IPS DF 6.9 (cell line): Measurements from ENCODE around the gene LCN10.
"Not testable (repeated sequence)": the region's sequence is repeated elsewhere in the genome, so short reads cannot be mapped to it uniquely, and the experiment has no call there.

Experiments used
- DNase-seq: peaks from one replicate; pipeline ENCODE4 v3.0.0-alpha.2; 2013; ENCODE audit warnings: low read depth, low spot score
- H3K27ac ChIP-seq: one replicate; pipeline ENCODE4 v1.5.1; 2013; ENCODE audit warnings: low read length, control low read depth
- H3K27me3 ChIP-seq: 2 replicates; pipeline ENCODE4 v1.6.1; 2013; ENCODE audit warnings: mild to moderate bottlenecking, low read length; ENCODE audit not compliant: control insufficient read depth, insufficient read depth
- H3K36me3 ChIP-seq: 2 replicates; pipeline ENCODE4 v1.6.1; 2013; ENCODE audit warnings: low read length; ENCODE audit not compliant: control insufficient read depth, insufficient read depth
- H3K4me1 ChIP-seq: 2 replicates; pipeline ENCODE4 v1.6.1; 2013; ENCODE audit warnings: low read length; ENCODE audit not compliant: control insufficient read depth, insufficient read depth
- H3K4me3 ChIP-seq: 2 replicates; pipeline ENCODE4 v1.5.1; 2013; ENCODE audit warnings: mild to moderate bottlenecking, low read length
- H3K9me3 ChIP-seq: 2 replicates; pipeline ENCODE4 v1.6.1; 2013; ENCODE audit warnings: low read length, inconsistent platforms; ENCODE audit not compliant: control insufficient read depth, insufficient read depth
- WGBS: extraction: QIAGEN DNeasy Blood & Tissue Kit; methylation state at CpG from one replicate; pipeline ENCODE4 v1.1.7; 2013; ENCODE audit warnings: mixed read lengths, missing lambda C conversion rate; ENCODE audit not compliant: insufficient read length, insufficient coverage; 5-methylcytosine and 5-hydroxymethylcytosine counted together

The LCN10 gene

GRCh38 chr9:136719195-136719880 is 23.4 kb downstream of the LCN10 start:
- Histone ChIP-seq H3K36me3 (peaks cover 20% of the 10 kb centered on the region), H3K27me3 (no peaks in the 10 kb centered on the region), H3K27ac (no peak overlapping the region), H3K9me3 (no peaks in the 10 kb centered on the region), H3K4me3 (no peak overlapping the region), H3K4me1 (no peaks in the 10 kb centered on the region; the same call in 1 of the 2 replicates)
- no CpG with 5 or more reads among the region's 24 CpGs for WGBS
- no peak for DNase-seq

GRCh38 chr9:136718345-136719194 is 24.2 kb downstream of the LCN10 start:
- Histone ChIP-seq H3K4me1 (peaks cover 2% of the 10 kb centered on the region; the same call in 1 of the 2 replicates), H3K27me3 (no peaks in the 10 kb centered on the region), H3K4me3 (no peak overlapping the region), H3K36me3 (peaks cover 15% of the 10 kb centered on the region), H3K27ac (no peak overlapping the region), H3K9me3 (no peaks in the 10 kb centered on the region)
- WGBS: no CpG with 5 or more reads among the region's 20 CpGs
- no peak for DNase-seq

- no peak for DNase-seq
- H3K4me1 ChIP-seq: peaks cover 6% of the 10 kb centered on the region
- no peak overlapping the region for H3K27ac ChIP-seq
- H3K9me3 ChIP-seq: no peaks in the 10 kb centered on the region
- WGBS: no CpG with 5 or more reads among the region's 16 CpGs
- H3K36me3 ChIP-seq: peaks cover 6% of the 10 kb centered on the region; the same call in 1 of the 2 replicates
- H3K27me3 ChIP-seq: no peaks in the 10 kb centered on the region
- H3K4me3 ChIP-seq: no peak overlapping the region
Observed at GRCh38 chr9:136717399-136717798, 25.3 kb downstream of the LCN10 start.

- H3K36me3 ChIP-seq: peaks cover 3% of the 10 kb centered on the region; the same call in 1 of the 2 replicates
- no peak for DNase-seq
- no peak overlapping the region for H3K4me3 ChIP-seq
- H3K9me3 ChIP-seq: no peaks in the 10 kb centered on the region
- H3K4me1 ChIP-seq: peaks cover 6% of the 10 kb centered on the region
- no peak overlapping the region for H3K27ac ChIP-seq
- WGBS: no CpG with 5 or more reads among the region's 8 CpGs
- H3K27me3 ChIP-seq: no peaks in the 10 kb centered on the region
Observed at GRCh38 chr9:136714893-136715274, 27.9 kb downstream of the LCN10 start.

- Histone ChIP-seq H3K4me3 (no peak overlapping the region), H3K4me1 (peaks cover 6% of the 10 kb centered on the region), H3K9me3 (no peaks in the 10 kb centered on the region), H3K27me3 (no peaks in the 10 kb centered on the region), H3K36me3 (peaks cover 3% of the 10 kb centered on the region; the same call in 1 of the 2 replicates), H3K27ac (no peak overlapping the region)
- no peak for DNase-seq
- WGBS: no CpG with 5 or more reads among the region's 17 CpGs
Observed at GRCh38 chr9:136714096-136714892, 28.4 kb downstream of the LCN10 start.

GRCh38 chr9:136713550-136713949 is 29.2 kb downstream of the LCN10 start:
- Histone ChIP-seq H3K4me1 (peaks cover 6% of the 10 kb centered on the region), H3K36me3 (peaks cover 3% of the 10 kb centered on the region; the same call in 1 of the 2 replicates), H3K27me3 (no peaks in the 10 kb centered on the region), H3K27ac (no peak overlapping the region), H3K9me3 (no peaks in the 10 kb centered on the region), H3K4me3 (no peak overlapping the region; the same call in 1 of the 2 replicates)
- WGBS: no CpG with 5 or more reads among the region's 8 CpGs
- no peak for DNase-seq

- Histone ChIP-seq H3K4me1 (peaks cover 6% of the 10 kb centered on the region), H3K4me3 (peak overlapping the region; percentile 93), H3K36me3 (peaks cover 3% of the 10 kb centered on the region; the same call in 1 of the 2 replicates), H3K9me3 (no peaks in the 10 kb centered on the region), H3K27me3 (no peaks in the 10 kb centered on the region), H3K27ac (no peak overlapping the region)
- no CpG with 5 or more reads among the region's 56 CpGs for WGBS
- no peak for DNase-seq
Observed at GRCh38 chr9:136712690-136713544, 29.8 kb downstream of the LCN10 start.

GRCh38 chr9:136711751-136712689 is 30.7 kb downstream of the LCN10 start, which contains the start of gene DIPK1B:
Gene DIPK1B (plus strand): TSS chr9:136712572. CDS start chr9:136712666, 94 bp downstream.
- no CpG with 5 or more reads among the region's 119 CpGs for WGBS
- H3K27ac ChIP-seq: no peak within 1 kb of the TSS
- H3K27me3 ChIP-seq: no peaks in the 10 kb centered on the region
- no peak for DNase-seq
- H3K9me3 ChIP-seq: no peaks in the 10 kb centered on the region
- peak within 1 kb of the TSS; percentile 96 for H3K4me3 ChIP-seq
- peaks cover 3% of the 10 kb centered on the region; the same call in 1 of the 2 replicates for H3K36me3 ChIP-seq
- peaks cover 6% of the 10 kb centered on the region for H3K4me1 ChIP-seq

GRCh38 chr9:136711219-136711648 is 31.5 kb downstream of the LCN10 start:
- not testable (repeated sequence) for H3K4me1 ChIP-seq, H3K9me3 ChIP-seq, H3K27ac ChIP-seq, H3K27me3 ChIP-seq, DNase-seq, H3K4me3 ChIP-seq, H3K36me3 ChIP-seq
- no CpG with 5 or more reads among the region's 4 CpGs for WGBS
